COLO668 (cell line): ENCODE data around the gene FAM124A.
"Not testable (repeated sequence)": the region's sequence is repeated elsewhere in the genome, so short reads cannot be mapped to it uniquely, and the experiment has no call there.

Experiments used
- DNase-seq: peaks from one replicate; lab custom pipeline; 2025; ENCODE audit not compliant: unreplicated experiment; lab: John Stamatoyannopoulos, UW

FAM124A gene

GRCh38 chr13:51267622-51268021 is 45.4 kb downstream of the FAM124A start:
- no peak for DNase-seq

GRCh38 chr13:51269039-51269438 is 46.8 kb downstream of the FAM124A start:
- DNase-seq: no peak

DNA sequence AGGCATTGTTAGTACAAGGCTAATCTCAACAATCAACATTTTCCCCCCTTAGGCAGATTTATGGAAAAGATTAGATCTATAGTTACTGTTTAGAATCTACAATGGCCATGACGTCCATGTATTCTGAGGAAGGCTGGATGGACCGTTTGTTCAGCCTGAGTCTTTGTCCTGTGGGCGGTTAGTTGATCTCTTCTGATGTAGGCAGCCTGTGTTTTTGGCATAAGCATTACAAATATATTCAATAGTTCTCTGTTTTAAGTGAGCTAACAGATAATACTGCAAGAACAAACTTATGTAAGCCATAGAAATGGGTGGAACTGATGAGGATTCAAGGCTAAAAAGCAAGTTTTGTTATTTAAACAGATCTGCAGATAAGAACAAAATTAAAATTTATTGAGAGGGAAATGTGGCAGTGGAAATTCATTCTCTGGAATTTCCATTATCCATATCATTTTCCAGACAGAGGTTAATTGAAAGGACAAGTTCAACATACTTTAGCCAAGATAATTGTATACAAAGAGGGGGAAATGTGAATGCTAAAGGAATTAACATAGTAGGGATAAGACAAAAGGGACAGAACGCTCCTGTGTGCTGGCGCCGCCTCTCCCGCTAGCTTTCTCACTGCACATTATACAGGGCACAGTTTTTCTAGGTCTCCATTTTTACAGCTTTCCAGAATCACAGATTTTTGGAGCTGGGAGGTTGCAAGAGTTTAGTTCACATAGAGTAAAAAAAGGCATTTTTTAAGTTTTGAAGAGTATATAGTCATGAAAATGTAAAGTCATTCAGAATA is 48.6 kb downstream of the FAM124A start:
- DNase-seq: no peak

DNA sequence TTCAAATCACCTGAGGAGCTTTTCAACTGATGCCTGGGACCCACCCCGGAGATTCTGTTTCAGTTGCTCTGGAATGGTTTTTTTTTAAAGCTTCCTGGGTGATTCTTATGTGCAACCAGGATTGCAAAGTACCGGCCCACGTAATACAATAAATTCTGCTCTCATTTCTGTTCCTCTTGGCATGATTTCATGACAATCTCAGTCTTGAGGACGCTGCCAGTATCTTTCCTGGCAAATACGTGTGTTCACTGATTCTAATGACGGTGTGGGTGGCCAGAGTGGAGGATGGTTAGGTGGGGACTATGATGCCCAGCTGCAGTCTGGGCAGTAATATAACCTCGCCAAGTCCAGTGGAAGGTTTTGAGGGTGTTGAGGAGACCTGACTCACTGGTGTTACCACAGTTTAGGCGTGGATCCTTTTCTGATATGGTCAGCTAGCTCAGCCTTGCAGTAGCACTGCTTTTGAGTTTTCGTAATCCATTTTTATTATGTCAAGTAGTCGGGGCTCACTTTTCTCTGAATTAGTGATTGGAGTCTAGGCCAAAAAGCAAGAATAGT is 49.4 kb downstream of the FAM124A start:
- no peak for DNase-seq

GRCh38 chr13:51275101-51275500 is 52.9 kb downstream of the FAM124A start:
- DNase-seq: no peak

DNA sequence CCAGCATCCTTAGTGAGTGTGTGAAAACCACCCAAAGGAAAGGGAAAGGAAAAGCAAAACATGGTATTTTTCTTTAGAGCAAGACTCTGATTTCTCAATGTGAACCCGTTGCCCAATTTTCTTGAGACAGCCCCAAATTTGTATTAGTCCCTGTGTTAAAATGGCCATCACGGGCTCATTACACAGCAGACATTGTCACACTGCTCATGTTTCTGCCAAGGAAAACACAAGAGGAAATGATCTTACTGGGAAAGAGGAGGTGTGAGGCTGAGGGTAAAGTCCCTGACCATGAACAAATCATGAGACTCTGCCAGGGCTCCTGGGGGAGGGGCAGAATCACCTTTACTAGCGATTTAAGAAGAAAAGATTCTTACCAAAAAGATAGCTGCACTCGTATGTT is 54.4 kb downstream of the FAM124A start:
- no peak for DNase-seq

DNA sequence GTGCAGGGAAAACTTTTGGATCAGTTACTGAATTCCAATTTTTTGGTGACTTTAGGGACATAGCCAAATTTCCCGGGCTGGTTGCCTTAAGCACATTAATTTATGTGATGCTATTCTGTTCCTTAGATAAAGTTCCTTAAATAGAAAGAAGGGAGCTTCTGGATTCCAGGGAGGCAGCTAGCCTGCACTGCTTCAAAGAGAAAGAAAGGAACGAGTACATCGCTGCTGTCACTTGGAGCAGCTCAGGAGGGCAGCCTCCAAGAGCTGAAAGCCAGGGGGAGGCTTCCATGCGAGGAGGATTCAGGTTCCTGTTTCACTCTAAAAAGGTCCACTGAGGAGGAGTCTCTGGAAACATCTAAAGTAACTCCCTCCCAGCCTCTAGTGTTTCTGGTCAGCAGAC is 55.7 kb downstream of the FAM124A start:
- no peak for DNase-seq

DNA sequence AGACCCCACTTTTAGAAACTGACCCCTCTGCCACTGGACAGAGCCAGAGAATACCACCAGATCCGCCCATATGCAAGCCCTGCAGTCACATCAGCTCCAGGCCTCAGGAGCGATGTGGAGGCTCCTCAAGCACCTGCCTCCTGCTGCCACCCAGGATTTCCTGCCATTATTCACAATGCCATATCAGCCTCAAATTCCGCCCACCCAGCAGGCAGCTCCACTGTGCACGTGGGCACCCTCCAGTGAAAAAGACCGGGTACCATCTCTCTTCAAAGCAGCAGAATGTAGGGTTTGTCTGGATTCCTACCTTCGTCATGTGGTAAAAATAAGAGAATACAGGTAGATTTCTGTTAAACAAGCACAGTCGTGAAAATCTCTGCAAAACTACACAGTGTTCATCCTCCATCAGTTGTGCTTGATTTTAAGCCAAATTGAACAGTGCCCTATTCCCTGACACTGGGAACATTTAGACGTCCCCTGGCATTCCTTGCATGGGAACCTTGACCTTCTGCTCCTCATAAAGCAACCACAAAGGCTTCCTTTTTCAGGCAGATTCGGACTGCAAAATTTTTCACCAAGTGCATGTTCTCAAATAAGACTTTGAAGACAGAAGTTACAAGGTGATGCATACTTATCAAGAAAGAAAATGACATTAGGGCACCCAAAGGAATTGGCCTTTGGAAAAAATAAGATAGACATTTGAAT is 56.4 kb downstream of the FAM124A start:
- no peak for DNase-seq

DNA sequence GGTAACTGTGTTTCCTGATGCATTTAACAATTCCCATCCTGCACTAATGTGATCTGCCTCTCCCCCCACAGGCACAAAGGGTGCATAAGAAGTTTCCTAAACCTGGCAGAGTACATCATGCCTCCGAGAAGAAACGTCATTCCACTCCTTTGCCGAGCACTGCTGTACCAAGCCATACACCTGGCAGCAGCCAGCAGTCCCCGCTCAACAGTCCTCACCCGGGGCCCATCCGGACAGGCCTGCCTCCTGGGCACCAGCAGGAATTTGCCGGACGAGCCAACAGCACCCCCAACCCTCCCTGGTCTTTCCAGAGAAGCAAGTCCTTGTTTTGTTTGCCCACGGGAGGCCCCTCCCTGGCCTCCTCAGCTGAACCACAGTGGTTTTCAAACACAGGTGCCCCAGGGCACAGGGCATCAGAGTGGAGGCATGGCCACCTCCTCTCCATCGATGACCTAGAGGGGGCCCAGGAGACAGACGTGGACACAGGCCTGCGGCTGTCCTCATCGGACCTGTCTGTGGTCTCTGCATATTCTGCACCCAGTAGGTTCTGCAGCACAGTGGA is 58.3 kb downstream of the FAM124A start:
- no peak for DNase-seq

DNA sequence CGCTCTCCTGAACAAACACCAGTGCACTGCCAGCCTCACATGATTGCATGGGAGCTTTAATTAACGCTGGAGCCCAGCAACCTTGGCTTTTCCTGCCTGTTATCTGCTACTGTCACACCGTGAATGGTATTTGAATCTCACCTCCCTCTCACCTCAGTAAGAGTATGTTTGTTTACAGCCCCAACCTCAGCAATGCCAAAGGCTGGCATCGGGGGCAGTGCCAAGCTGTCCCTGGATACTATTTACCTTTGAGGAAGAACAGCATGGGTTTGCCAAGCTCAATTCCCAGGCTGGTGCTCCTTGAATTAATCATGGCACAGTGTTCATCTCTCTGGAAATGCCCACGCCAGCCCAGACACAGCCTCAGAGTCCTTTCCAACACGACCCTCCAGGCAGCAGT is 60.1 kb downstream of the FAM124A start:
- no peak for DNase-seq

GRCh38 chr13:51282923-51283322 is 60.7 kb downstream of the FAM124A start:
- not testable (repeated sequence) for DNase-seq

GRCh38 chr13:51283371-51283770 is 61.2 kb downstream of the FAM124A start:
- no peak for DNase-seq

- no peak for DNase-seq
Measured at GRCh38 chr13:51284339-51284738, 62.1 kb downstream of the FAM124A start.

DNA sequence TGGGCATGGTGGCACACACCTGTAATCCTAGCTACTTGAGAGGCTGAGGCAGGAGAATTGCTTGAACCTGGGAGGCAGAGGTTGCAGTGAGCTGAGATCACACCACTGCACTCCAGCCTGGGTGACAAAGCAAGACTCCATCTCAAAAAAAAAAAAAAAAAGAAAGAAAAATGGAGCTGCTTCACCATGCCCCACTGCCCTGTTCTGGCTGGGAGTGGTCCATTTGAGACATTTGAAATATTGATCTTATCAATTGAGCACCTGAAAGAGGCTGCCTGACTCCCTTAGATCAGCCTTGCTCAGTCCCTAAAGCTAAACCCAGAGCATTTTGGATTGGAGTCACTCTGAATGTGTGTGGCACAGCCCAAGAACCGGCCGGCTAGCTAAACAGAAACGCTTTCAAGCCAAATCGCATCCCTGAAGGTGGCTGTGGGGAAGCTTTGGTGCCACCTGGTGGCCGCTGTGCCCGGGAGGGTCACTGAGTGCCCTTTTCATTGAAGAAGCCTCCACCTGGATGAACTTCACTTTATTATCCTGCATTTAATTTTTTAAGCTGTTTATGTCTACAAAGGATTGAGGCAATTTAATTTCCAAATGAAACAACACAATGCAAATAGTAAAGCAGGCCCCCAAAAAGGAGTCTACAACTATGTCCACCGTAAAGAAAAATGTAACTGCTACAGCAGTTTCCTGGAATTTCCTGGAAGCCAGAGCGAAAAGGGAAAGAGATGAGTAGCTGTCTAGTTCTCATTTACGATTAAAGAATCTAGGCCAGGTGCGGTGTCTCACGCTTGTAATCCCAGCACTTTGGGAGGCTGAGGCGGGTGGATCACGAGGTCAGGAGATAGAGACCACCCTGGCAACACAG is 64.2 kb downstream of the FAM124A start:
- DNase-seq: peak; percentile 91

DNA sequence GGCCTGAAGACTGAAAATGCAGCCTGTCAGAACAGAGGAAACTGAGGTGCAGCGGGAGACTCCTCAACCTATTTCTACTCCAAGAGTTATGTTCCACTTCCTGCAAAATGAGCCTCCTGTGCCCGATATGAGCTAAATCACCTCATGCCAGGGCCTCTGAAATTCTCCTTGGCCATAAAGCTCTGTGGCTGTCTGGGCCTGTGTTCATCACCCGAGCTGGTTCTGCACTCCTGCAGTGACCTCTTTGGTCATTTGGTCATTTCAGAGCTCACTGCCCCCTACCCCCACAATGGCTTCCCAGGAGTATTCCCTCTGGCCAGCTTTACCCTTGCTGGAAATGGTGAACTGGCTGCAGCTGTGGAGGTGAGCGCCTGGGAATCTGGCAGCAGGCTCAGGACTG is 65.6 kb downstream of the FAM124A start:
- no peak for DNase-seq

DNA sequence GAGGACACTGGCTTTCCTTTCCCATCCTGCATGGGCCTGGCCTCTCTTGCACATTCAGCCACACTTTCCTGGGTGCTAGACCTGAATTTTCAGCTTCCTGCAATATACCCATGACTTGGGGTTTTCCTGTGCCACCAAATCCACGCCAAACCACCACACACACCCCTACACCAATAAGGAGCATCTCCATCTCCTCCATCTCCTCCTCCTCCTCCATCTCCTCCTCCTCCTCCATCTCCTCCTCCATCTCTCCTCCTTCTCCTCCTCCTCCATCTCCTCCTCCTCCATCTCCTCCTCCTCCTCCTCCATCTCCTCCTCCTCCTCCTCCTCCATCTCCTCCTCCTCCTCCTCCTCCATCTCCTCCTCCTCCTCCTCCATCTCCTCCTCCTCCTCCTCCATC is 66.1 kb downstream of the FAM124A start:
- not testable (repeated sequence) for DNase-seq

DNA sequence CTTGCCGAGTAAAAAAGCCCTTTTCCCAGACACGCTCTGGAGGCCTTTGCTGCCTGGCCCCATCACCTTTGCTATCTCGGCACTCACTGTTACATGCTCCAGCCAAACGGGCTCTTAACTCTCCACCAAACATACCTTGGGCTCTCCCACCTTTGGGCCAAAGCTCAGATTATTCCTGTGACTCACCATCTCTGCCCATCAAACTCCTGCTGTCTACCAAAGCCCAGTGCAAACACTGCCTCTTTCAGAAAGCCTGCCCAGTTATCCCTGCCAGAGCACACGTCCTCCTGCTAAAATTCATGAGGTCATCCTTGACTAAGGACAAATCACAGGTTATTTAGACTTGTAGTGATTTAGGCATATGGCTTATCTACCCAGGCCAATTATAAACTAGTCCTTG is 69.1 kb downstream of the FAM124A start:
- DNase-seq: no peak

- no peak for DNase-seq
Measured at GRCh38 chr13:51292000-51292565, 69.9 kb downstream of the FAM124A start.

DNA sequence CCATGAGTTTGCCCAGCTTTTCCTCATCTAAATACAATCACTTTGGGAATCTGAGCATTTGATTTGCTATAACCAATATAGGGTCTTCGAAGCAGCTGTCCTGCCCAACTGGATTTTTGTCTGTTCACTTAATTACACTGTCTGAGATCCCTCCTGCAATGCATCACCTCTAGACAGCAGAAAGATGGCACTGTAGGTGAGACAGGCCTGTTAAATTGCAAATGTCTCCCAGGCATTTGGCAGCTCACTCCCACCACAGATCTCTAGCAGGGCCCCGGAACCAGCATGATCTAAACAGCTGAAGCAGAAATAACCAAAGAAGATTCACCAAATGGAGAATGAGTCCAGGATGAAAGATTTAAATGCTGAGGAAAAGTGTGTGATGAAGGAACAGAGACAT is 75.4 kb downstream of the FAM124A start:
- DNase-seq: no peak

- no peak for DNase-seq
Measured at GRCh38 chr13:51298812-51299211, 76.6 kb downstream of the FAM124A start.
